ENCODE results near the gene CRYM. TPM values are rescaled to one million over a fixed set of nuclear protein-coding genes. Genes with fewer than 3 reads are reported as not detected.
A peak's percentile ranks its signal among the peaks of the same experiment; 100 is the strongest.

CRYM gene
- total RNA-seq, 1 donor from 2014 or later = 3.7 TPM

- TF ChIP-seq CTCF (IDR thresholded peaks at IDR 0.05; ENCODE audit: unreplicated experiment) = no peak
- H3K4me1 Mint-ChIP-seq (ENCODE audit: unreplicated experiment) = peaks cover 4% of the 10 kb centered on the region
- no peak for DNase-seq (ENCODE audit: low spot score)
- H3K27ac Mint-ChIP-seq (ENCODE audit: unreplicated experiment) = no peak overlapping the region
- H3K4me3 Mint-ChIP-seq (ENCODE audit: unreplicated experiment) = no peak overlapping the region
- no peaks in the 10 kb centered on the region for H3K27me3 Mint-ChIP-seq (ENCODE audit: unreplicated experiment)
- H3K36me3 Mint-ChIP-seq (ENCODE audit: low read depth, unreplicated experiment) = no peaks in the 10 kb centered on the region
- peaks cover 6% of the 10 kb centered on the region for H3K9me3 Mint-ChIP-seq (ENCODE audit: unreplicated experiment)
These were observed 7.2 kb upstream of the CRYM start for GRCh38 chr16:21285314-21285713.

- peak overlapping the region; percentile 79 for H3K4me3 Mint-ChIP-seq (ENCODE audit: unreplicated experiment)
- no peak for DNase-seq (ENCODE audit: low spot score)
- no peak overlapping the region for H3K27ac Mint-ChIP-seq (ENCODE audit: unreplicated experiment)
- H3K27me3 Mint-ChIP-seq (ENCODE audit: unreplicated experiment) = no peaks in the 10 kb centered on the region
- peaks cover 4% of the 10 kb centered on the region for H3K4me1 Mint-ChIP-seq (ENCODE audit: unreplicated experiment)
- TF ChIP-seq CTCF (IDR thresholded peaks at IDR 0.05; ENCODE audit: unreplicated experiment) = no peak
- no peaks in the 10 kb centered on the region for H3K36me3 Mint-ChIP-seq (ENCODE audit: low read depth, unreplicated experiment)
- H3K9me3 Mint-ChIP-seq (ENCODE audit: unreplicated experiment) = peaks cover 6% of the 10 kb centered on the region
These were observed 6.3 kb upstream of the CRYM start for GRCh38 chr16:21284414-21284813.

GRCh38 chr16:21283521-21284289 is 5.6 kb upstream of the CRYM start:
- Mint-ChIP-seq H3K4me1 (ENCODE audit: unreplicated experiment) (peaks cover 4% of the 10 kb centered on the region), H3K27me3 (ENCODE audit: unreplicated experiment) (no peaks in the 10 kb centered on the region), H3K9me3 (ENCODE audit: unreplicated experiment) (peaks cover 2% of the 10 kb centered on the region), H3K36me3 (ENCODE audit: low read depth, unreplicated experiment) (no peaks in the 10 kb centered on the region), H3K27ac (ENCODE audit: unreplicated experiment) (no peak overlapping the region), H3K4me3 (ENCODE audit: unreplicated experiment) (peak overlapping the region; percentile 79)
- TF ChIP-seq CTCF (IDR thresholded peaks at IDR 0.05; ENCODE audit: unreplicated experiment) = peak; percentile 30
- DNase-seq (ENCODE audit: low spot score) = peak; percentile 76

- Mint-ChIP-seq H3K27me3 (ENCODE audit: unreplicated experiment) (peaks cover 2% of the 10 kb centered on the region), H3K9me3 (ENCODE audit: unreplicated experiment) (no peaks in the 10 kb centered on the region), H3K36me3 (ENCODE audit: low read depth, unreplicated experiment) (no peaks in the 10 kb centered on the region), H3K27ac (ENCODE audit: unreplicated experiment) (no peak overlapping the region), H3K4me1 (ENCODE audit: unreplicated experiment) (peaks cover 4% of the 10 kb centered on the region), H3K4me3 (ENCODE audit: unreplicated experiment) (no peak overlapping the region)
- TF ChIP-seq CTCF (IDR thresholded peaks at IDR 0.05; ENCODE audit: unreplicated experiment) = no peak
- DNase-seq (ENCODE audit: low spot score) = no peak
These were observed 3.8 kb upstream of the CRYM start for GRCh38 chr16:21281698-21282389.

GRCh38 chr16:21279501-21279900 is 1.4 kb upstream of the CRYM start:
- TF ChIP-seq CTCF (IDR thresholded peaks at IDR 0.05; ENCODE audit: unreplicated experiment) = no peak
- H3K36me3 Mint-ChIP-seq (ENCODE audit: low read depth, unreplicated experiment) = no peaks in the 10 kb centered on the region
- H3K9me3 Mint-ChIP-seq (ENCODE audit: unreplicated experiment) = no peaks in the 10 kb centered on the region
- H3K4me1 Mint-ChIP-seq (ENCODE audit: unreplicated experiment) = peaks cover 4% of the 10 kb centered on the region
- H3K4me3 Mint-ChIP-seq (ENCODE audit: unreplicated experiment) = no peak overlapping the region
- no peak overlapping the region for H3K27ac Mint-ChIP-seq (ENCODE audit: unreplicated experiment)
- H3K27me3 Mint-ChIP-seq (ENCODE audit: unreplicated experiment) = peaks cover 2% of the 10 kb centered on the region
- DNase-seq (ENCODE audit: low spot score) = no peak
